ENCODE data around the gene ZNF585A. TPM values are rescaled to one million over a fixed set of nuclear protein-coding genes. Genes with fewer than 3 reads are reported as not detected.

Gene ZNF585A
- total and polyA plus RNA-seq, 2 of the 8 experiments (the other 6 are each of a cell fraction or from before 2014, with no cell fraction given) = 4.5 to 8.3 TPM

DNA sequence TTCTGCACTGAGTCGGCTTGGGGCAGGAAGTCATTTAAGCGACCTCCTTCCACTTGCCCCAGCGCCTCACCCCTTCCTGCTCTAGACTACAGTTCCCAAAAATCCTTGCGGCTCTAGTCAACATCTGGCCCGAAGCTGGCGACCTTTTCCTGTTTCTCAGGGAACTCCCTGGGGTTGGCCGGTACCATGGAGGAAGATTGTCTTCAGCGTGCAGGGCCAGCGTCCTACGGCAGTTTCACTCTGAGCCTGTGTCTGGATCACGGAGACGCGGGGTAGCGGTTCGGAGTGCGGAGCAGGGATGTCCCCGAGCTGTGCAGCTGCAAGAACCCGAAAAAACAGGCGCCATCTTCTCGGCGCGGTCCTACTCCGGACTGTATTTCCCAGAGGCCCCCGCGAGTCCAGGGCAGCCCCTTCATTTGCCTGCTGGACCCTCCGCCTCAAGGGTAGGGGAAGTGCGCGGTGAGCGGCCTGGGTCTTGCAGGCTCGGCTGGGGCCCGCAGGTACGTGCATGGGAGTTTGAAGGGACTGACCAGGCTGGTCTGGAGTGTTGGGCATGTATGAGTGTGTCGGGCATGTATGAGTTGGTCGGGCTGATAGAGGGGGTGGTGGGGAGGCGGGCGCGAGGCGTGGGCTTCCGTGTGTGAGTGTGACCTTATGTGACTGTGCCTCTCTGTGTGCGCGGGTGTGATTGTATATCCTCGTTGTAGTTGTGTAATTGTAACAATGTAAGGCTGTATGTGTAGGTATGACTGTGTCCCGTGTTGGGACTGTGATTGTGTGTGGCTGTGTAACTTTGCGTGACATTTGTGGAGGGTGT lies 45.5 kb upstream of the ZNF585A start, which contains the start of gene ZNF383:
Gene ZNF383 (plus strand): TSS at position 440 of the 817 bp plus-strand sequence. CDS start 12,240 bp downstream, outside the sequence.
- Histone ChIP-seq H3K4me1 (replicated peaks in 1 of 4; ENCODE audit: control insufficient read depth in 3 of 4, insufficient read depth in 4 of 4, low read length in 3 of 4) (no peaks in the 10 kb centered on the region), H3K4me3 (ENCODE audit: extremely low read depth in 1 of 4, insufficient read depth in 2 of 4, low read depth in 3 of 4, low read length in 4 of 4) (peak within 1 kb of the TSS; percentile 91 to 98 (median 96)), H2BK120ac (replicated peaks; ENCODE audit: low read depth, low read length) (peak within 1 kb of the TSS; percentile 89), H2AFZ (ENCODE audit: low read length) (peak within 1 kb of the TSS; percentile 98), H3K79me1 (ENCODE audit: low read depth, low read length) (0 out of 2 replicates have a peak, but pooled peaks cover 6% of the 10 kb centered on the region), H2BK5ac (ENCODE audit: low read depth, low read length) (peak within 1 kb of the TSS; percentile 100), H3K4me2 (ENCODE audit: insufficient read depth in 1 of 2, low read depth in 2 of 2, low read length in 2 of 2) (peak within 1 kb of the TSS; percentile 88 to 97), H3K56ac (replicated peaks; ENCODE audit: insufficient read length, low read depth, low read length) (peak within 1 kb of the TSS; percentile 93), H4K91ac (replicated peaks; ENCODE audit: insufficient read length, low read length) (peak within 1 kb of the TSS; percentile 99), H4K5ac (ENCODE audit: insufficient read length, low read depth, low read length) (peak within 1 kb of the TSS; percentile 99), H3K4ac (replicated peaks; ENCODE audit: insufficient read length, low read depth, low read length) (peak within 1 kb of the TSS; percentile 83), H3K9ac (replicated peaks in 1 of 4; ENCODE audit: extremely low read depth in 1 of 4, low read depth in 3 of 4, low read length in 3 of 4) (peak within 1 kb of the TSS; percentile 87 to 97 (median 94)), H3K27me3 (replicated peaks in 1 of 4; ENCODE audit: control insufficient read depth in 3 of 4, extremely low read depth in 1 of 4, insufficient read depth in 3 of 4, low read length in 3 of 4) (no peaks in the 10 kb centered on the region), H3K79me2 (ENCODE audit: control insufficient read depth in 1 of 2, insufficient read depth in 2 of 2, low read length in 2 of 2) (peaks cover 6 to 9% of the 10 kb centered on the region in 2 experiments), H3K27ac (ENCODE audit: low read depth, low read length) (peak within 1 kb of the TSS; percentile 99), H3K23ac (ENCODE audit: insufficient read length) (no peak within 1 kb of the TSS), H2BK20ac (ENCODE audit: low read length) (0 out of 2 replicates have a peak within 1 kb of the TSS, but pooled peaks have one; percentile 35), H3K18ac (ENCODE audit: extremely low read depth, low read length) (peak within 1 kb of the TSS; percentile 99), H3K9me3 (ENCODE audit: insufficient read depth in 2 of 2, low read depth in 1 of 2, low read length in 1 of 2) (no peaks in the 10 kb centered on the region), H2BK15ac (ENCODE audit: low read length) (peak within 1 kb of the TSS; percentile 100; the same call in 1 of the 2 replicates), H3K23me2 (ENCODE audit: low read depth, low read length) (peaks cover 10% of the 10 kb centered on the region), H2AK5ac (ENCODE audit: low read depth, low read length) (peak within 1 kb of the TSS; percentile 70), H2BK12ac (ENCODE audit: low read depth, low read length) (peak within 1 kb of the TSS; percentile 100), H4K8ac (ENCODE audit: extremely low read depth, insufficient read depth, low read length) (peak within 1 kb of the TSS; percentile 100; the same call in 1 of the 2 replicates), H3K14ac (ENCODE audit: insufficient read length) (no peak within 1 kb of the TSS), H3K36me3 (ENCODE audit: control insufficient read depth in 2 of 4, insufficient read depth in 4 of 4, low read length in 3 of 4) (no peaks in the 10 kb centered on the region), H4K20me1 (replicated peaks in 1 of 2; ENCODE audit: control insufficient read depth in 1 of 2, insufficient read depth in 2 of 2, low read length in 2 of 2) (no peaks in the 10 kb centered on the region)
- POLR2A ChIA-PET (ENCODE audit: partially characterized antibody) = interaction anchor here (0.5 to 1.9 kb wide), 13 partner anchors 13 to 689 kb away, joined by 3 to 10 read pairs (median 3); partner anchors contain the start of genes ZNF345, ZNF585A and ZNF790
- 3% methylated on average over 44 of the region's 44 CpGs; no CpG with 5 or more reads in 1 of the 2 experiments for WGBS, 2 experiments (ENCODE audit: extremely low coverage in 1 of 2, insufficient coverage in 1 of 2, insufficient read length in 1 of 2, insufficient replicate concordance in 2 of 2, low coverage in 1 of 2, low lambda C conversion rate in 2 of 2, missing lambda C conversion rate in 1 of 2)
- CTCF ChIA-PET (ENCODE audit: partially characterized antibody) = interaction anchor here (1.0 kb wide), 2 partner anchors 11 to 46 kb away, joined by 3 read pairs; partner anchors contain the start of gene ZNF585A
- peak; percentile 39 for FAIRE-seq
- DNase-seq (ENCODE audit: low read depth in 1 of 2, low spot score in 2 of 2) = peak; percentile 83 to 92
- TF ChIP-seq TEAD4 (IDR thresholded peaks at IDR 0.05; ENCODE audit: low read depth, low read length) (no peak), RAD21 (IDR thresholded peaks at IDR 0.05 in 1 of 2, conservative IDR thresholded peaks at IDR 0.05 in 1 of 2; ENCODE audit: low read depth in 2 of 2, low read length in 2 of 2) (peak in 1 of 2 experiments; percentile 5; a peak in 1 of 4 replicates), RXRA (IDR thresholded peaks at IDR 0.05; ENCODE audit: insufficient read depth, low read depth, low read length) (no peak), ZNF274 (IDR thresholded peaks at IDR 0.05; ENCODE audit: borderline replicate concordance, extremely low read depth, low read length) (no peak), RFX5 (IDR thresholded peaks at IDR 0.05; ENCODE audit: borderline replicate concordance, low read depth, low read length) (no peak), SRF (IDR thresholded peaks at IDR 0.05; ENCODE audit: low read depth, low read length) (no peak), HDAC6 (IDR thresholded peaks at IDR 0.05; ENCODE audit: low read depth, low read length) (no peak), GTF2F1 (IDR thresholded peaks at IDR 0.05; ENCODE audit: borderline replicate concordance, low read depth, low read length) (0 out of 2 replicates have a peak, but pooled peaks have one; percentile 24), TAF1 (IDR thresholded peaks at IDR 0.05; ENCODE audit: low read depth, low read length) (peak; percentile 91), TAF7 (optimal IDR thresholded peaks at IDR 0.05; ENCODE audit: borderline replicate concordance, low read depth, low read length) (peak; percentile 72), TBP (IDR thresholded peaks at IDR 0.05; ENCODE audit: low read depth, low read length) (peak; percentile 66)

All from H1 (cell line).